ENCODE results near the gene NMT1. TPM values are rescaled to one million over a fixed set of nuclear protein-coding genes. Genes with fewer than 3 reads are reported as not detected.

Gene NMT1
- total and polyA plus RNA-seq, 2 experiments from 2014 or later = 95.6 to 298 TPM

GRCh38 chr17:45128989-45129388 lies 67.9 kb downstream of the NMT1 start:
- H3K79me2 ChIP-seq (replicated peaks; ENCODE audit: insufficient read depth) = no peaks in the 10 kb centered on the region

More at GRCh38 chr17:45128989-45129388, 67.9 kb downstream of the NMT1 start:
- Mint-ChIP-seq H3K4me3 (no peak overlapping the region), H3K36me3 (ENCODE audit: low read depth) (peaks cover 3% of the 10 kb centered on the region; the same call in 1 of the 3 replicates), H3K27me3 (ENCODE audit: insufficient read depth, low read depth, poor library complexity) (peaks cover 30% of the 10 kb centered on the region), H3K4me1 (peaks cover 11% of the 10 kb centered on the region), H3K9me3 (no peaks in the 10 kb centered on the region), H3K27ac (no peak overlapping the region)
- H3K4me3 ChIP-seq = no peak overlapping the region
- no peak for TF ChIP-seq REST (IDR thresholded peaks at IDR 0.05; ENCODE audit: unreplicated experiment)
- TF ChIP-seq EZH2phosphoT487 (IDR thresholded peaks at IDR 0.05; ENCODE audit: unreplicated experiment) = no peak
- TF ChIP-seq, protein P1, sequence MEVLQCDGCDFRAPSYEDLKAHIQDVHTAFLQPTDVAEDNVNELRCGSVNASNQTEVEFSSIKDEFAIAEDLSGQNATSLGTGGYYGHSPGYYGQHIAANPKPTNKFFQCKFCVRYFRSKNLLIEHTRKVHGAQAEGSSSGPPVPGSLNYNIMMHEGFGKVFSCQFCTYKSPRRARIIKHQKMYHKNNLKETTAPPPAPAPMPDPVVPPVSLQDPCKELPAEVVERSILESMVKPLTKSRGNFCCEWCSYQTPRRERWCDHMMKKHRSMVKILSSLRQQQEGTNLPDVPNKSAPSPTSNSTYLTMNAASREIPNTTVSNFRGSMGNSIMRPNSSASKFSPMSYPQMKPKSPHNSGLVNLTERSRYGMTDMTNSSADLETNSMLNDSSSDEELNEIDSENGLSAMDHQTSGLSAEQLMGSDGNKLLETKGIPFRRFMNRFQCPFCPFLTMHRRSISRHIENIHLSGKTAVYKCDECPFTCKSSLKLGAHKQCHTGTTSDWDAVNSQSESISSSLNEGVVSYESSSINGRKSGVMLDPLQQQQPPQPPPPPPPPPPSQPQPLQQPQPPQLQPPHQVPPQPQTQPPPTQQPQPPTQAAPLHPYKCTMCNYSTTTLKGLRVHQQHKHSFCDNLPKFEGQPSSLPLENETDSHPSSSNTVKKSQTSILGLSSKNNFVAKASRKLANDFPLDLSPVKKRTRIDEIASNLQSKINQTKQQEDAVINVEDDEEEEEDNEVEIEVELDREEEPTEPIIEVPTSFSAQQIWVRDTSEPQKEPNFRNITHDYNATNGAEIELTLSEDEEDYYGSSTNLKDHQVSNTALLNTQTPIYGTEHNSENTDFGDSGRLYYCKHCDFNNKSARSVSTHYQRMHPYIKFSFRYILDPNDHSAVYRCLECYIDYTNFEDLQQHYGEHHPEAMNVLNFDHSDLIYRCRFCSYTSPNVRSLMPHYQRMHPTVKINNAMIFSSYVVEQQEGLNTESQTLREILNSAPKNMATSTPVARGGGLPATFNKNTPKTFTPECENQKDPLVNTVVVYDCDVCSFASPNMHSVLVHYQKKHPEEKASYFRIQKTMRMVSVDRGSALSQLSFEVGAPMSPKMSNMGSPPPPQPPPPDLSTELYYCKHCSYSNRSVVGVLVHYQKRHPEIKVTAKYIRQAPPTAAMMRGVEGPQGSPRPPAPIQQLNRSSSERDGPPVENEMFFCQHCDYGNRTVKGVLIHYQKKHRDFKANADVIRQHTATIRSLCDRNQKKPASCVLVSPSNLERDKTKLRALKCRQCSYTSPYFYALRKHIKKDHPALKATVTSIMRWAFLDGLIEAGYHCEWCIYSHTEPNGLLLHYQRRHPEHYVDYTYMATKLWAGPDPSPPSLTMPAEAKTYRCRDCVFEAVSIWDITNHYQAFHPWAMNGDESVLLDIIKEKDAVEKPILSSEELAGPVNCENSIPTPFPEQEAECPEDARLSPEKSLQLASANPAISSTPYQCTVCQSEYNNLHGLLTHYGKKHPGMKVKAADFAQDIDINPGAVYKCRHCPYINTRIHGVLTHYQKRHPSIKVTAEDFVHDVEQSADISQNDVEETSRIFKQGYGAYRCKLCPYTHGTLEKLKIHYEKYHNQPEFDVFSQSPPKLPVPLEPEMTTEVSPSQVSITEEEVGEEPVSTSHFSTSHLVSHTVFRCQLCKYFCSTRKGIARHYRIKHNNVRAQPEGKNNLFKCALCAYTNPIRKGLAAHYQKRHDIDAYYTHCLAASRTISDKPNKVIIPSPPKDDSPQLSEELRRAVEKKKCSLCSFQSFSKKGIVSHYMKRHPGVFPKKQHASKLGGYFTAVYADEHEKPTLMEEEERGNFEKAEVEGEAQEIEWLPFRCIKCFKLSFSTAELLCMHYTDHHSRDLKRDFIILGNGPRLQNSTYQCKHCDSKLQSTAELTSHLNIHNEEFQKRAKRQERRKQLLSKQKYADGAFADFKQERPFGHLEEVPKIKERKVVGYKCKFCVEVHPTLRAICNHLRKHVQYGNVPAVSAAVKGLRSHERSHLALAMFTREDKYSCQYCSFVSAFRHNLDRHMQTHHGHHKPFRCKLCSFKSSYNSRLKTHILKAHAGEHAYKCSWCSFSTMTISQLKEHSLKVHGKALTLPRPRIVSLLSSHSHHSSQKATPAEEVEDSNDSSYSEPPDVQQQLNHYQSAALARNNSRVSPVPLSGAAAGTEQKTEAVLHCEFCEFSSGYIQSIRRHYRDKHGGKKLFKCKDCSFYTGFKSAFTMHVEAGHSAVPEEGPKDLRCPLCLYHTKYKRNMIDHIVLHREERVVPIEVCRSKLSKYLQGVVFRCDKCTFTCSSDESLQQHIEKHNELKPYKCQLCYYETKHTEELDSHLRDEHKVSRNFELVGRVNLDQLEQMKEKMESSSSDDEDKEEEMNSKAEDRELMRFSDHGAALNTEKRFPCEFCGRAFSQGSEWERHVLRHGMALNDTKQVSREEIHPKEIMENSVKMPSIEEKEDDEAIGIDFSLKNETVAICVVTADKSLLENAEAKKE (CRISPR knock-in tag; IDR thresholded peaks at IDR 0.05) = no peak
- TF ChIP-seq ZNF331 (CRISPR knock-in tag; IDR thresholded peaks at IDR 0.05; ENCODE audit: low read depth) = no peak
- no peak for TF ChIP-seq POLR2AphosphoS5 (IDR thresholded peaks at IDR 0.05; ENCODE audit: low read depth)
- no peak for TF ChIP-seq CREB1 (CRISPR knock-in tag; IDR thresholded peaks at IDR 0.05; ENCODE audit: low read depth)
- no peak for TF ChIP-seq NANOG (IDR thresholded peaks at IDR 0.05; ENCODE audit: borderline replicate concordance)
- no peak for TF ChIP-seq CTCF (conservative IDR thresholded peaks at IDR 0.05; ENCODE audit: low read depth in 2 of 2)
- no peak for TF ChIP-seq EZH2 (IDR thresholded peaks at IDR 0.05; ENCODE audit: low read depth, unreplicated experiment)
- no peak for TF ChIP-seq ZNF114 (CRISPR knock-in tag; IDR thresholded peaks at IDR 0.05)
- no peak overlapping the region for H2AFZ ChIP-seq
- no peak overlapping the region for H3K4me2 ChIP-seq
- H3K27me3 ChIP-seq (ENCODE audit: insufficient read depth) = no peaks in the 10 kb centered on the region
- H3K36me3 ChIP-seq (ENCODE audit: insufficient read depth) = no peaks in the 10 kb centered on the region
- no peaks in the 10 kb centered on the region for H3K4me1 ChIP-seq (ENCODE audit: insufficient read depth)
- H4K20me1 ChIP-seq (replicated peaks; ENCODE audit: insufficient read depth) = no peaks in the 10 kb centered on the region; the same call in 1 of the 2 replicates
- H3F3A ChIP-seq (replicated peaks; ENCODE audit: low read depth) = peaks cover 6% of the 10 kb centered on the region; the same call in 1 of the 2 replicates
- H3K9me2 ChIP-seq (ENCODE audit: insufficient read depth) = no peaks in the 10 kb centered on the region
- H3K27ac ChIP-seq (ENCODE audit: low read depth) = 0 out of 2 replicates have a peak overlapping the region, but pooled peaks have one; percentile 14
- ATAC-seq (no peak), DNase-seq (ENCODE audit: low spot score) (no peak)
